Lung (tissue), 12 donors: ENCODE results near the gene DNAL4. TPM values are rescaled to one million over a fixed set of nuclear protein-coding genes. Genes with fewer than 3 reads are reported as not detected.

ENCODE experiments used
- ATAC-seq: fragments of 200-7000 bp; cut with Tn5 transposase; one replicate; pipeline ENCODE4 v1.9.1; 2020; ENCODE audit warnings: moderate number of reproducible peaks; ENCODE audit not compliant: insufficient read depth, low FRiP score
- DNase-seq, 3 donors: peaks; one replicate each; pipeline ENCODE4 v3.0.0-alpha.2; 2013 to 2017
- H3K27ac ChIP-seq, 2 donors: one replicate each; pipeline ENCODE4 v1.5.1; 2013; ENCODE audit warnings: mild to moderate bottlenecking in 2 of 2, moderate library complexity in 2 of 2, control low read depth in 1 of 2, inconsistent platforms in 1 of 2, low read depth in 1 of 2, low read length in 1 of 2
- H3K27me3 ChIP-seq, 3 donors: one replicate each; pipeline ENCODE4 v1.5.1; 2013; ENCODE audit warnings: low read length in 2 of 3; ENCODE audit not compliant: control insufficient read depth in 3 of 3, insufficient read depth in 3 of 3
- H3K36me3 ChIP-seq, 4 donors: one replicate each; pipeline ENCODE4 v1.5.1; 2013; ENCODE audit warnings: low read length in 4 of 4, mild to moderate bottlenecking in 1 of 4, moderate library complexity in 1 of 4; ENCODE audit not compliant: control insufficient read depth in 4 of 4, insufficient read depth in 4 of 4
- H3K4me1 ChIP-seq, 5 donors: one replicate each; pipeline ENCODE4 v1.5.1; 2013; ENCODE audit warnings: low read length in 5 of 5, mild to moderate bottlenecking in 2 of 5, moderate library complexity in 1 of 5; ENCODE audit not compliant: control insufficient read depth in 5 of 5, insufficient read depth in 5 of 5
- H3K4me3 ChIP-seq: one replicate; pipeline ENCODE4 v1.5.1; 2013; ENCODE audit warnings: mild to moderate bottlenecking, control low read depth, moderate library complexity
- H3K9ac ChIP-seq, 2 donors: one replicate each; pipeline ENCODE4 v1.5.1; 2013; ENCODE audit warnings: low read length in 2 of 2, control low read depth in 1 of 2; ENCODE audit not compliant: insufficient read depth in 1 of 2
- H3K9me3 ChIP-seq, 4 donors: one replicate each; pipeline ENCODE4 v1.5.1; 2013; ENCODE audit warnings: low read length in 3 of 4, mild to moderate bottlenecking in 1 of 4, moderate library complexity in 1 of 4; ENCODE audit not compliant: control insufficient read depth in 4 of 4, insufficient read depth in 3 of 4
- WGBS, 2 donors: extraction: QIAGEN DNeasy Blood & Tissue Kit; methylation state at CpG; one replicate each; pipeline ENCODE4 v1.1.7; 2013; 5-methylcytosine and 5-hydroxymethylcytosine counted together
- polyA plus RNA-seq, 2 donors: library from polyadenylated mRNA; stranded (reverse); fragments of 200-250 nt; gene quantifications; one replicate each; pipeline ENCODE4 v1.2.1, GENCODE V29; 2013
- total RNA-seq, 2 donors: library from RNA; depleted of rRNA in 1 of 2; stranded (reverse); fragments of >200 nt in 1 of 2; gene quantifications; one replicate each; pipeline ENCODE4 v1.2.1, GENCODE V29; 2014 to 2021
- TF ChIP-seq, protein P1 (sequence below): IDR thresholded peaks from 2 replicates; pipeline ENCODE4 v1.5.1; 2012; ENCODE audit warnings: mild to moderate bottlenecking; ENCODE audit errors: control extremely low read depth, extremely low read depth
- donor health status: control.
- donor health status: control.
- donor health status: Bipolar disorder and iron deficiency.
- donor health status: healthy.
- donor health status: DM: yes; HTN: yes; CAD: no.

The DNAL4 gene
- total and polyA plus RNA-seq, 4 donors = 22.2 to 29.0 (median 26.3) TPM

DNA sequence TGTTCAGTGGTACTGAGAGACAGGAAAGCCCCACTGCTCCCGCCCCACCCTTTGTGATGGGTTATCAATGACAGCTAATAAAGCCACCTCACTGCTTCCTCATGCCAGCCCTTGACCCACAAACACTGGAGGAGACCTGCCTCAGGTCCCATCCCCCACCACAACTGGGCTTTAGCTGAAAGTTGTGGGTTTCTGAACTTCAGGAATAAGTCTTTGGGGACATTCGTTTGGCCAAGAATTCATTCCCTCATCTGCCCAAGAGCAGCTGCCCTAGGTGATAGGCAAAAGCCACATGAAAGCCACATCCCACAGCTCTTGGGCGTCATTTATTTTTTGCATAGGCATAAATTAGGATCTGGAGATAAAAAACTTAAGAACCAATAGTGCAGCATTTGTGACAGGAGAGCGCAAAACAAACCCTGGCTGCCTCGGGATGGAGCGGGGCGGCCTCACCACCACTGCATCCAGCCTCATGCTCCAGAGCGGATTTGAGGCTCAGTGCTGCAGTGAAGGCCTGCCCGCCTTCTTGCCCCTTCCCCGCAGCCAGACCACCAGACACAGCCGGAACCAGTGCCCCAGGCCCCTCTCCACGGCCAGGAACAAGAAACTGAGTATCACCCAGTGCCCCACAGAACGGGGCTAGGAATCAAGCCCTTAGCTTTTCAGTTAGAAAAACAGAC is 59.4 kb downstream of the DNAL4 start:
- Histone ChIP-seq H3K27me3 (no peaks in the 10 kb centered on the region), H3K9me3 (no peaks in the 10 kb centered on the region), H3K27ac (peak overlapping the region; percentile 21 to 40), H3K4me1 (no peaks in the 10 kb centered on the region), H3K9ac (no peak overlapping the region), H3K4me3 (no peak overlapping the region), H3K36me3 (peaks cover 6 to 79% (median 39%) of the 10 kb centered on the region in 4 donors)
- ATAC-seq (no peak), DNase-seq (no peak)
- TF ChIP-seq, protein P1, sequence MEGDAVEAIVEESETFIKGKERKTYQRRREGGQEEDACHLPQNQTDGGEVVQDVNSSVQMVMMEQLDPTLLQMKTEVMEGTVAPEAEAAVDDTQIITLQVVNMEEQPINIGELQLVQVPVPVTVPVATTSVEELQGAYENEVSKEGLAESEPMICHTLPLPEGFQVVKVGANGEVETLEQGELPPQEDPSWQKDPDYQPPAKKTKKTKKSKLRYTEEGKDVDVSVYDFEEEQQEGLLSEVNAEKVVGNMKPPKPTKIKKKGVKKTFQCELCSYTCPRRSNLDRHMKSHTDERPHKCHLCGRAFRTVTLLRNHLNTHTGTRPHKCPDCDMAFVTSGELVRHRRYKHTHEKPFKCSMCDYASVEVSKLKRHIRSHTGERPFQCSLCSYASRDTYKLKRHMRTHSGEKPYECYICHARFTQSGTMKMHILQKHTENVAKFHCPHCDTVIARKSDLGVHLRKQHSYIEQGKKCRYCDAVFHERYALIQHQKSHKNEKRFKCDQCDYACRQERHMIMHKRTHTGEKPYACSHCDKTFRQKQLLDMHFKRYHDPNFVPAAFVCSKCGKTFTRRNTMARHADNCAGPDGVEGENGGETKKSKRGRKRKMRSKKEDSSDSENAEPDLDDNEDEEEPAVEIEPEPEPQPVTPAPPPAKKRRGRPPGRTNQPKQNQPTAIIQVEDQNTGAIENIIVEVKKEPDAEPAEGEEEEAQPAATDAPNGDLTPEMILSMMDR = no peak
- WGBS, 2 donors = 90 to 93% methylated on average over 13 of the region's 13 CpGs

DNA sequence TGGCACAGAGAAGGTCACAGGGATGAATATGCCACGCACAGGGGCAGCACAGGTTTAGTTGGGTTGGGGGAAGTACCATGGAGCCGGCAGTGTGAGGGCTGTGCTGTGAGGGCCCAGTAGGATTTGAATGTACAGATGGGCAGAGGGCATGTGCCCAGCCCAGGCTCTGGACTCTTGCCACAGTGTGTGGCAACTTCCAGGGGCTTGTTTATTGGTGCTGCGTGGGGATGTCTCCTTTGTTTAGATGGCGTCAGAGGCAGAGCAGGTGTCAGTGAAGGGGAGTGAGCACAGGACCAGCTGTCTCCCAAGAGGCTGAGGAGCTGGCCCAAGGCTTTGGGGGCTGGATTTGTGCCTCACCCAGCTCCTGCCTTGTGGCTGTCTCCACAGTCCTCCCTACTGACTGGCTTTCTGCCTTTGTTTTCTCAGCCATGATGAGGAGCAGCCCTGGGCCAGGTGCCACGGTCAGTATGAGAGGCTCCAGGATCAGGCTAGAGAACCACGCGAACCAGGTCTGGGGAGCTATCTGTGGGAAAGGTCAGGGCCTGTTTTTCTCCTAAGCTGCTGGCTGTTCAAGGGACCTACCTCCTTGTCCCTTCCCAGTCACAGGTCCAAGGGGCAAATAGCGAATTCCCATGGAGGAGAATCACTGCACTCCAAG is 60.1 kb downstream of the DNAL4 start:
- Histone ChIP-seq H3K27ac (peak overlapping the region; percentile 21 to 40), H3K36me3 (peaks cover 10 to 79% (median 39%) of the 10 kb centered on the region in 4 donors), H3K9ac (no peak overlapping the region), H3K4me3 (no peak overlapping the region), H3K9me3 (no peaks in the 10 kb centered on the region), H3K4me1 (no peaks in the 10 kb centered on the region), H3K27me3 (no peaks in the 10 kb centered on the region)
- no peak for DNase-seq
- TF ChIP-seq, protein P1 = no peak
- WGBS, 2 donors = 54 to 66% methylated on average over 8 of the region's 8 CpGs
- no peak for ATAC-seq

DNA sequence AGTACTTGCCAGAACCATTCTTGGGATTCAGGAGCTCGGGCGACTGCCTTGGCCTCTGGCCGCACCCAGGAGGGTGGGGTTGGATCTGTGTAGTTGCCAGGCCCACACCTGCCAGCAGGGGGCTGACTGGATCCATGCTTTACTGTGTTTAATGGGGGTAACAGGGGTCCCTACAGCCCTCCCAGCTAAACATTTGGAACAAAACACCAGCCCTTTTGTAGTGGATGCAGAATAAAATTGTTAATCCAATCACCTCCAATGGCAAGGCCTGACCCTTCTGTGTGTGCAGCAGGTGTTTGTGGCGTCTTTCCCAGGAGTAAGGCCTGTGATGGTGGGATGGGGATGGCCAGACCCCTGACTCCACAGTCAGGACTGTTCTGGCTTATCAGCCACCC is 60.6 kb downstream of the DNAL4 start:
- DNase-seq (peak; percentile 21 to 52 (median 24)), ATAC-seq (no peak)
- Histone ChIP-seq H3K9me3 (no peaks in the 10 kb centered on the region), H3K9ac (no peak overlapping the region), H3K27ac (peak overlapping the region in 1 of 2 donors; percentile 40), H3K4me1 (no peaks in the 10 kb centered on the region), H3K4me3 (no peak overlapping the region), H3K36me3 (peaks cover 10 to 78% (median 39%) of the 10 kb centered on the region in 4 donors), H3K27me3 (no peaks in the 10 kb centered on the region)
- 37 to 41% methylated on average over 4 of the region's 4 CpGs for WGBS, 2 donors
- TF ChIP-seq, protein P1 = peak; percentile 43
